ENCODE data around the gene HAPLN1.

HAPLN1 gene

DNA sequence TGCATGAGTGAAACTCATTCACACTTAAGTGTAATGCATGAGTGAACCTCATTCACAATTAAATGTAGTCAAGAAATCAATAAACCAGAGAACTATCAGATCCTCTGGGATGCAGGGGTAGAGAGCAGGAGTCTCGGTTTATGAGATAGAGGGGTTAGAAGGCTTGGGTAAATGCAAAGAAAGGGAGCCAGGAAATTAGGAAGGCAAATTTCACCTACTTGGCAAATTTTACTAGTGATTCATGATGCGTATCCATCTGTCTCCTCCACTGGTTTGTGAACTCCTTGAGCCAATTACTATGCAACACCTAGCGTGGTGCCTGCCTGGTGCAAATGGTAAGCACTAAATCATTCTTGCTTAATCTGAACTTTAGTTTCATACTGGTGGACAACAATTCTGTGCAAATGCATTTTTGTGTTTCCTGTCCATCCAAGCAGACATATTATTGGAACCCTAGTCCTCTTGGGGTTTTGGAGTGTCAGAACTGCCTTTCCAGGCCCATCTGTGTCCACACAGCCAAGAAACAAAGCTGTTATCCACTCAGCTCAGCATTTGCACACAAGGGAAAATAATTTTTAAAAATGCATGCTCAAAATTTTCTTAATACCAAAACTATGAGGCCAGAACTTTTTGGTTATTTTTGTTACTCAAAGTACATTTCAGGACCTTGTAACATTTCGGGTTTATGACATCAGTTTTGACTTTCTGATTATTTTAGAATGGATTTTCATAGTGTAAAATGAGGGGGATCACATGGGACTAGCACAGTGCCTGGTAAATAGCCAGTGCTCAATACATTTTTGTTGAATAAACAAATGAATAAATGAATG, 5.2 kb downstream of the HAPLN1 start:
- Histone ChIP-seq H3K4me3 (ENCODE audit: low read length) (no peak overlapping the region), H3K4me1 (ENCODE audit: control insufficient read depth, insufficient read depth, low read length) (peaks cover 16% of the 10 kb centered on the region), H3K36me3 (ENCODE audit: control insufficient read depth, insufficient read depth, low read length, severe bottlenecking) (no peaks in the 10 kb centered on the region), H3K9ac (ENCODE audit: low read length) (no peak overlapping the region), H3K27me3 (replicated peaks; ENCODE audit: control insufficient read depth, insufficient read depth, low read length) (peaks cover 2% of the 10 kb centered on the region), H3K9me3 (ENCODE audit: control insufficient read depth, low read length) (no peaks in the 10 kb centered on the region)
- peak; percentile 57 for DNase-seq (ENCODE audit: low read depth)

DNA sequence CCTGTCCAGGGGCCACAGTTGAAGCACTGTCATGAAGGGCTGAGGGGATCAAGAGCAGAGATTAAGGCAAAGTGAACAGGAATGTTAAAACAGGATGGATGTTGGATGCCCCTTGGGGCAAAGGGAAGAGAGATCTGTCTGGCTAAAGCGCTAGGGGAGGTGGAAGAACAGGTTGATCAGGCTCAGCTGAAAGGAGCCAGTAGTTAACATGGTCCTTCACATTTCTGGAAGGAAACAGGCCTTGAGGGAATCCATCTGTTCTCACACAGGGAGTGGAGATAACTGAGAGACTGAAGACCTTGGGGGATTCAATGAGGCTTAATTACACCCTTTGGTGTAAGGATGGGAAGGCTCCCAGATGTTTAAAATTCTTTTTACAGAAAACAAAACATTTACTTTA, 5.8 kb downstream of the HAPLN1 start:
- H3K36me3 ChIP-seq (ENCODE audit: control insufficient read depth, insufficient read depth, low read length, severe bottlenecking), result no peaks in the 10 kb centered on the region
- H3K4me3 ChIP-seq (ENCODE audit: low read length), result no peak overlapping the region
- no peak for DNase-seq (ENCODE audit: low read depth)

GRCh38 chr5:83711982-83712601, 8.6 kb downstream of the HAPLN1 start:
- Histone ChIP-seq H3K4me1 (ENCODE audit: control insufficient read depth, insufficient read depth, low read length) (peaks cover 16% of the 10 kb centered on the region), H3K4me3 (ENCODE audit: low read length) (no peak overlapping the region), H3K27me3 (replicated peaks; ENCODE audit: control insufficient read depth, insufficient read depth, low read length) (peaks cover 4% of the 10 kb centered on the region), H3K9me3 (ENCODE audit: control insufficient read depth, low read length) (peaks cover 3% of the 10 kb centered on the region), H3K36me3 (ENCODE audit: control insufficient read depth, insufficient read depth, low read length, severe bottlenecking) (no peaks in the 10 kb centered on the region), H3K9ac (ENCODE audit: low read length) (no peak overlapping the region)
- DNase-seq (ENCODE audit: low read depth), result peak; percentile 81

More for the DNA sequence above, 5.8 kb downstream of the HAPLN1 start:
- Histone ChIP-seq H3K9me3 (ENCODE audit: control insufficient read depth, low read length) (no peaks in the 10 kb centered on the region), H3K4me1 (ENCODE audit: control insufficient read depth, insufficient read depth, low read length) (peaks cover 16% of the 10 kb centered on the region), H3K9ac (ENCODE audit: low read length) (no peak overlapping the region), H3K27me3 (replicated peaks; ENCODE audit: control insufficient read depth, insufficient read depth, low read length) (peaks cover 6% of the 10 kb centered on the region)

- H3K9me3 ChIP-seq (ENCODE audit: control insufficient read depth, low read length), result peaks cover 22% of the 10 kb centered on the region
- H3K9ac ChIP-seq (ENCODE audit: low read length), result no peak overlapping the region
Observed at GRCh38 chr5:83709973-83710372, 10.7 kb downstream of the HAPLN1 start.

GRCh38 chr5:83708170-83708569, 12.5 kb downstream of the HAPLN1 start:
- Histone ChIP-seq H3K4me1 (ENCODE audit: control insufficient read depth, insufficient read depth, low read length) (no peaks in the 10 kb centered on the region), H3K9me3 (ENCODE audit: control insufficient read depth, low read length) (peaks cover 33% of the 10 kb centered on the region), H3K4me3 (ENCODE audit: low read length) (no peak overlapping the region), H3K36me3 (ENCODE audit: control insufficient read depth, insufficient read depth, low read length, severe bottlenecking) (no peaks in the 10 kb centered on the region), H3K27me3 (replicated peaks; ENCODE audit: control insufficient read depth, insufficient read depth, low read length) (peaks cover 4% of the 10 kb centered on the region), H3K9ac (ENCODE audit: low read length) (no peak overlapping the region)
- no peak for DNase-seq (ENCODE audit: low read depth)

More at GRCh38 chr5:83709973-83710372, 10.7 kb downstream of the HAPLN1 start:
- no peak for DNase-seq (ENCODE audit: low read depth)
- no peaks in the 10 kb centered on the region for H3K36me3 ChIP-seq (ENCODE audit: control insufficient read depth, insufficient read depth, low read length, severe bottlenecking)
- H3K27me3 ChIP-seq (replicated peaks; ENCODE audit: control insufficient read depth, insufficient read depth, low read length), result peaks cover 4% of the 10 kb centered on the region
- H3K4me3 ChIP-seq (ENCODE audit: low read length), result no peak overlapping the region
- H3K4me1 ChIP-seq (ENCODE audit: control insufficient read depth, insufficient read depth, low read length), result peaks cover under 1% of the 10 kb centered on the region

- Histone ChIP-seq H3K36me3 (ENCODE audit: control insufficient read depth, insufficient read depth, low read length, severe bottlenecking) (no peaks in the 10 kb centered on the region), H3K9me3 (ENCODE audit: control insufficient read depth, low read length) (peaks cover 33% of the 10 kb centered on the region), H3K27me3 (replicated peaks; ENCODE audit: control insufficient read depth, insufficient read depth, low read length) (no peaks in the 10 kb centered on the region), H3K4me1 (ENCODE audit: control insufficient read depth, insufficient read depth, low read length) (no peaks in the 10 kb centered on the region), H3K9ac (ENCODE audit: low read length) (no peak overlapping the region), H3K4me3 (ENCODE audit: low read length) (no peak overlapping the region)
- DNase-seq (ENCODE audit: low read depth), result no peak
Observed at GRCh38 chr5:83703059-83703458, 17.6 kb downstream of the HAPLN1 start.

DNA sequence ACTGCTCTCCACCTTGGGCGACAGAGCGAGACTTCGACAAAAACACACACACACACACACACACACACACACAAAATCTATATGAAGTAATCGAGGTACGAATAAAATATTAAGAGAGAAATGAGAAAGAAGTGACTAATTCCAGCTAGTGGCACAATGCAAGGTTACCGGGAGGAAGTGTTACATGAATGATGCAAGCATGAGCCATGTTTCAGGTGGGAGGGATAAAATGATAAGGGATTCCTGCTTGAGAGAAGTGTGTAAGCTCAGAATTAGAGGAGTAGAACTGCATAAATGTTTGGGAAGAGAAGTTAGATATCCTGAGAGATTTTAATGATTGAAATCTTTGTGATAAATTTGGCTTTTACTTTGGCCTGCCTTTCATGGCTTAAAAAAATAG, 18.8 kb downstream of the HAPLN1 start:
- H3K4me1 ChIP-seq (ENCODE audit: control insufficient read depth, insufficient read depth, low read length), result no peaks in the 10 kb centered on the region
- H3K36me3 ChIP-seq (ENCODE audit: control insufficient read depth, insufficient read depth, low read length, severe bottlenecking), result no peaks in the 10 kb centered on the region
- DNase-seq (ENCODE audit: low read depth), result no peak
- no peaks in the 10 kb centered on the region for H3K27me3 ChIP-seq (replicated peaks; ENCODE audit: control insufficient read depth, insufficient read depth, low read length)
- H3K9me3 ChIP-seq (ENCODE audit: control insufficient read depth, low read length), result peaks cover 28% of the 10 kb centered on the region
- no peak overlapping the region for H3K9ac ChIP-seq (ENCODE audit: low read length)
- no peak overlapping the region for H3K4me3 ChIP-seq (ENCODE audit: low read length)

DNA sequence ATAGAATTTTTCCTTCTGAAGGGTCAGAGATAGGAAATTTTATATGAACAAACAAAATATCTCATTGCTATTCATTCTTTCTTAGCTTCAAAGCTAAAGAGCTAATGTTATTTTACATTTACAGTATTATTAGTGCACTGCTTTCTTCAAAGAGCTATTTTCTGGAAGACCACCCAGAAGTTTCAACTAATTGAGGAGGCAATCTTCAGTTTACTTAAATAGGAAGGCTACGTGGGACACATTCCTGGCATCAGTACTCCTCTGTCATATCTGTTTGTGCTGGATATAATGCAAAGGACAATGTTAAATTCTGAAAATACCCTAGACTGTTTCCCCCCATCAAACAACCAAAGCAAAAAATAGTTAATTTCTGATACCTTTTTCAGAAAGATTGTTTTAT, 30.8 kb downstream of the HAPLN1 start:
- H3K36me3 ChIP-seq (ENCODE audit: control insufficient read depth, insufficient read depth, low read length, severe bottlenecking), result no peaks in the 10 kb centered on the region
- no peak overlapping the region for H3K9ac ChIP-seq (ENCODE audit: low read length)
- DNase-seq (ENCODE audit: low read depth), result no peak

GRCh38 chr5:83688281-83688680, 32.4 kb downstream of the HAPLN1 start:
- H3K36me3 ChIP-seq (ENCODE audit: control insufficient read depth, insufficient read depth, low read length, severe bottlenecking), result no peaks in the 10 kb centered on the region
- no peaks in the 10 kb centered on the region for H3K9me3 ChIP-seq (ENCODE audit: control insufficient read depth, low read length)
- peaks cover 8% of the 10 kb centered on the region for H3K27me3 ChIP-seq (replicated peaks; ENCODE audit: control insufficient read depth, insufficient read depth, low read length)
- no peak overlapping the region for H3K4me3 ChIP-seq (ENCODE audit: low read length)
- no peak overlapping the region for H3K9ac ChIP-seq (ENCODE audit: low read length)
- no peaks in the 10 kb centered on the region for H3K4me1 ChIP-seq (ENCODE audit: control insufficient read depth, insufficient read depth, low read length)
- no peak for DNase-seq (ENCODE audit: low read depth)

More for the DNA sequence above, 30.8 kb downstream of the HAPLN1 start:
- no peaks in the 10 kb centered on the region for H3K9me3 ChIP-seq (ENCODE audit: control insufficient read depth, low read length)
- H3K27me3 ChIP-seq (replicated peaks; ENCODE audit: control insufficient read depth, insufficient read depth, low read length), result no peaks in the 10 kb centered on the region
- no peaks in the 10 kb centered on the region for H3K4me1 ChIP-seq (ENCODE audit: control insufficient read depth, insufficient read depth, low read length)
- H3K4me3 ChIP-seq (ENCODE audit: low read length), result no peak overlapping the region

- DNase-seq (ENCODE audit: low read depth), result peak; percentile 22
- Histone ChIP-seq H3K4me1 (ENCODE audit: control insufficient read depth, insufficient read depth, low read length) (no peaks in the 10 kb centered on the region), H3K4me3 (ENCODE audit: low read length) (no peak overlapping the region), H3K36me3 (ENCODE audit: control insufficient read depth, insufficient read depth, low read length, severe bottlenecking) (no peaks in the 10 kb centered on the region), H3K9me3 (ENCODE audit: control insufficient read depth, low read length) (no peaks in the 10 kb centered on the region), H3K9ac (ENCODE audit: low read length) (no peak overlapping the region), H3K27me3 (replicated peaks; ENCODE audit: control insufficient read depth, insufficient read depth, low read length) (peaks cover 11% of the 10 kb centered on the region)
Observed at GRCh38 chr5:83687124-83687619, 33.5 kb downstream of the HAPLN1 start.

DNA sequence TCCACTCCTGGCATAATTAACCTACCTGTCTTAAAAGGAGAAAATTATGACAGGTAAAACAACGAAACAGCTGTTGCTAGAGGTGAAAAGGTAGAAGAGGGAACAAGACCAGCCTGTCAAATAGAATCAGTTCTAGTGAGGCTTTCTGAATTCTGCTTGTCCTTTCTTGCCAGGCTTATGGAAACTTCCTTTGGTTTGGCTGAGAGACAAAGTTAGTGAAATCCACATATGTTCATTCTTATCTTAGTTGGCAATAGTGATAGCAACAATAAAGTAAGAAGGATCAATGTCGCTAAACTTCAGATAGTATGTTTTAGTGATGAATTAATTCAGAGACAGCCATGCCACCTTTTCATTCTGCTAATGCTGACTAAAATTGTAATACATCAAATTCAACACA, 34.4 kb downstream of the HAPLN1 start:
- Histone ChIP-seq H3K9ac (ENCODE audit: low read length) (no peak overlapping the region), H3K4me3 (ENCODE audit: low read length) (no peak overlapping the region), H3K9me3 (ENCODE audit: control insufficient read depth, low read length) (no peaks in the 10 kb centered on the region), H3K27me3 (replicated peaks; ENCODE audit: control insufficient read depth, insufficient read depth, low read length) (peaks cover 11% of the 10 kb centered on the region), H3K4me1 (ENCODE audit: control insufficient read depth, insufficient read depth, low read length) (no peaks in the 10 kb centered on the region), H3K36me3 (ENCODE audit: control insufficient read depth, insufficient read depth, low read length, severe bottlenecking) (no peaks in the 10 kb centered on the region)
- no peak for DNase-seq (ENCODE audit: low read depth)

All from adipocyte (in vitro differentiated cells).